Measurements from ENCODE around the gene CCL4. TPM values are rescaled to one million over a fixed set of nuclear protein-coding genes. Genes with fewer than 3 reads are reported as not detected.
"Not testable (repeated sequence)": the region's sequence is repeated elsewhere in the genome, so short reads cannot be mapped to it uniquely, and the experiment has no call there.

The CCL4 gene
- polyA plus RNA-seq, 1 donor (not counting 4 experiments of a cell fraction or from before 2014, with no cell fraction given), result not detected

- H3K9ac ChIP-seq (ENCODE audit: control insufficient read depth, extremely low read depth, insufficient read depth, low read length); H3K27ac ChIP-seq (ENCODE audit: control insufficient read depth, insufficient read depth, low read length); FAIRE-seq; H3K9me1 ChIP-seq (ENCODE audit: control insufficient read depth, extremely low read depth, insufficient read depth, low read length); H3K27me3 ChIP-seq (ENCODE audit: control insufficient read depth, extremely low read depth, insufficient read depth, low read length); H3K4me2 ChIP-seq (ENCODE audit: control insufficient read depth, extremely low read depth, insufficient read depth, low read depth, low read length); DNase-seq (ENCODE audit: low read depth, low spot score); H3K79me2 ChIP-seq (ENCODE audit: control insufficient read depth, insufficient read depth, low read length); H3K4me1 ChIP-seq (ENCODE audit: control insufficient read depth, extremely low read depth, insufficient read depth, low read length); H3K36me3 ChIP-seq (ENCODE audit: control insufficient read depth in 2 of 2, extremely low read depth in 1 of 2, insufficient read depth in 2 of 2, low read length in 2 of 2); H2AFZ ChIP-seq (ENCODE audit: control insufficient read depth, low read length); H4K20me1 ChIP-seq (ENCODE audit: control insufficient read depth, extremely low read depth, insufficient read depth, low read length); H3K4me3 ChIP-seq (ENCODE audit: control insufficient read depth in 2 of 3, extremely low read depth in 1 of 3, insufficient read depth in 2 of 3, low read depth in 1 of 3, low read length in 3 of 3); H3K9me3 ChIP-seq (ENCODE audit: control insufficient read depth, low read depth, low read length); dilution Hi-C loops (cut with MboI; ENCODE audit: extremely low pct_ligation_motif_present, low sequenced_read_pairs): not testable (repeated sequence)
These were observed 21.0 kb upstream of the CCL4 start for GRCh38 chr17:36082482-36083120.

GRCh38 chr17:36083691-36084090, 19.9 kb upstream of the CCL4 start:
- H3K36me3 ChIP-seq (ENCODE audit: control insufficient read depth in 2 of 2, extremely low read depth in 1 of 2, insufficient read depth in 2 of 2, low read length in 2 of 2); H3K4me3 ChIP-seq (ENCODE audit: control insufficient read depth in 2 of 3, extremely low read depth in 1 of 3, insufficient read depth in 2 of 3, low read depth in 1 of 3, low read length in 3 of 3); H2AFZ ChIP-seq (ENCODE audit: control insufficient read depth, low read length); H3K27ac ChIP-seq (ENCODE audit: control insufficient read depth, insufficient read depth, low read length); H3K9me3 ChIP-seq (ENCODE audit: control insufficient read depth, low read depth, low read length); H3K9ac ChIP-seq (ENCODE audit: control insufficient read depth, extremely low read depth, insufficient read depth, low read length); H3K79me2 ChIP-seq (ENCODE audit: control insufficient read depth, insufficient read depth, low read length); dilution Hi-C loops (cut with MboI; ENCODE audit: extremely low pct_ligation_motif_present, low sequenced_read_pairs); DNase-seq (ENCODE audit: low read depth, low spot score); FAIRE-seq; H3K27me3 ChIP-seq (ENCODE audit: control insufficient read depth, extremely low read depth, insufficient read depth, low read length); H3K4me1 ChIP-seq (ENCODE audit: control insufficient read depth, extremely low read depth, insufficient read depth, low read length); H3K9me1 ChIP-seq (ENCODE audit: control insufficient read depth, extremely low read depth, insufficient read depth, low read length); H4K20me1 ChIP-seq (ENCODE audit: control insufficient read depth, extremely low read depth, insufficient read depth, low read length); H3K4me2 ChIP-seq (ENCODE audit: control insufficient read depth, extremely low read depth, insufficient read depth, low read depth, low read length): not testable (repeated sequence)

- no peaks in the 10 kb centered on the region for H3K4me1 ChIP-seq (ENCODE audit: control insufficient read depth, extremely low read depth, insufficient read depth, low read length)
- TF ChIP-seq, protein P1, sequence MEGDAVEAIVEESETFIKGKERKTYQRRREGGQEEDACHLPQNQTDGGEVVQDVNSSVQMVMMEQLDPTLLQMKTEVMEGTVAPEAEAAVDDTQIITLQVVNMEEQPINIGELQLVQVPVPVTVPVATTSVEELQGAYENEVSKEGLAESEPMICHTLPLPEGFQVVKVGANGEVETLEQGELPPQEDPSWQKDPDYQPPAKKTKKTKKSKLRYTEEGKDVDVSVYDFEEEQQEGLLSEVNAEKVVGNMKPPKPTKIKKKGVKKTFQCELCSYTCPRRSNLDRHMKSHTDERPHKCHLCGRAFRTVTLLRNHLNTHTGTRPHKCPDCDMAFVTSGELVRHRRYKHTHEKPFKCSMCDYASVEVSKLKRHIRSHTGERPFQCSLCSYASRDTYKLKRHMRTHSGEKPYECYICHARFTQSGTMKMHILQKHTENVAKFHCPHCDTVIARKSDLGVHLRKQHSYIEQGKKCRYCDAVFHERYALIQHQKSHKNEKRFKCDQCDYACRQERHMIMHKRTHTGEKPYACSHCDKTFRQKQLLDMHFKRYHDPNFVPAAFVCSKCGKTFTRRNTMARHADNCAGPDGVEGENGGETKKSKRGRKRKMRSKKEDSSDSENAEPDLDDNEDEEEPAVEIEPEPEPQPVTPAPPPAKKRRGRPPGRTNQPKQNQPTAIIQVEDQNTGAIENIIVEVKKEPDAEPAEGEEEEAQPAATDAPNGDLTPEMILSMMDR (optimal IDR thresholded peaks at IDR 0.05 in 1 of 3, IDR thresholded peaks at IDR 0.05 in 1 of 3, conservative IDR thresholded peaks at IDR 0.05 in 1 of 3; ENCODE audit: extremely low read depth in 1 of 3, insufficient read depth in 2 of 3, low read length in 3 of 3), result no peak
- no peak for TF ChIP-seq EZH2 (IDR thresholded peaks at IDR 0.05; ENCODE audit: low read length)
- DNase-seq (ENCODE audit: low read depth, low spot score), result no peak
- H3K9me3 ChIP-seq (ENCODE audit: control insufficient read depth, low read depth, low read length), result no peaks in the 10 kb centered on the region
- H3K79me2 ChIP-seq (ENCODE audit: control insufficient read depth, insufficient read depth, low read length), result no peaks in the 10 kb centered on the region
- H3K36me3 ChIP-seq (ENCODE audit: control insufficient read depth in 2 of 2, extremely low read depth in 1 of 2, insufficient read depth in 2 of 2, low read length in 2 of 2), result no peaks in the 10 kb centered on the region
- no peaks in the 10 kb centered on the region for H4K20me1 ChIP-seq (ENCODE audit: control insufficient read depth, extremely low read depth, insufficient read depth, low read length)
- dilution Hi-C loops (cut with MboI; ENCODE audit: extremely low pct_ligation_motif_present, low sequenced_read_pairs), result no loop called here
- no peak overlapping the region for H2AFZ ChIP-seq (ENCODE audit: control insufficient read depth, low read length)
- no peak overlapping the region for H3K4me2 ChIP-seq (ENCODE audit: control insufficient read depth, extremely low read depth, insufficient read depth, low read depth, low read length)
- no peak for FAIRE-seq
- no peak overlapping the region for H3K9ac ChIP-seq (ENCODE audit: control insufficient read depth, extremely low read depth, insufficient read depth, low read length)
- no peak overlapping the region for H3K27ac ChIP-seq (ENCODE audit: control insufficient read depth, insufficient read depth, low read length)
- H3K9me1 ChIP-seq (ENCODE audit: control insufficient read depth, extremely low read depth, insufficient read depth, low read length), result no peaks in the 10 kb centered on the region
- no peaks in the 10 kb centered on the region for H3K27me3 ChIP-seq (ENCODE audit: control insufficient read depth, extremely low read depth, insufficient read depth, low read length)
- no peak overlapping the region for H3K4me3 ChIP-seq (ENCODE audit: control insufficient read depth in 2 of 3, extremely low read depth in 1 of 3, insufficient read depth in 2 of 3, low read depth in 1 of 3, low read length in 3 of 3)
These were observed 17.9 kb upstream of the CCL4 start for GRCh38 chr17:36085765-36086164.
